Neural progenitor cell (in vitro differentiated cells): ENCODE measurements around the gene EXOSC5. TPM values are rescaled to one million over a fixed set of nuclear protein-coding genes. Genes with fewer than 3 reads are reported as not detected.

Source experiments
- DNase-seq: peaks from one replicate; pipeline ENCODE4 v3.0.0-alpha.2; 2016; ENCODE audit warnings: low spot score
- H2AFZ ChIP-seq: fragments of 200-600 bp; sonication (generic); replicated peaks from 2 replicates; pipeline ENCODE4 v1.6.1; 2016; ENCODE audit warnings: antibody characterized with exemption
- H3F3A ChIP-seq: fragments of 200-600 bp; sonication (generic); 2 replicates; pipeline ENCODE4 v1.6.1; 2016; ENCODE audit warnings: antibody characterized with exemption, low read depth
- H3K27ac ChIP-seq: fragments of 200-600 bp; sonication (generic); 2 replicates; pipeline ENCODE4 v1.5.1; 2016; ENCODE audit warnings: mild to moderate bottlenecking
- H3K27me3 ChIP-seq: fragments of 200-600 bp; sonication (generic); 2 replicates; pipeline ENCODE4 v1.6.1; 2016; ENCODE audit warnings: mild to moderate bottlenecking, moderate library complexity
- H3K36me3 ChIP-seq: fragments of 200-600 bp; sonication (generic); 2 replicates; pipeline ENCODE4 v1.5.1; 2016
- H3K4me1 ChIP-seq: fragments of 200-600 bp; sonication (generic); 2 replicates; pipeline ENCODE4 v1.6.1; 2016; ENCODE audit warnings: mixed run types
- H3K4me2 ChIP-seq: fragments of 200-600 bp; sonication (generic); 2 replicates; pipeline ENCODE4 v1.6.1; 2016
- H3K4me3 ChIP-seq: fragments of 200-600 bp; sonication (generic); 2 replicates; pipeline ENCODE4 v1.5.1; 2016
- H3K79me2 ChIP-seq: fragments of 200-600 bp; sonication (generic); 2 replicates; pipeline ENCODE4 v1.6.1; 2016; ENCODE audit warnings: low read depth
- H3K9ac ChIP-seq: fragments of 200-600 bp; sonication (generic); 2 replicates; pipeline ENCODE4 v1.6.1; 2016
- H3K9me3 ChIP-seq: fragments of 200-600 bp; sonication (generic); 2 replicates; pipeline ENCODE4 v1.5.1; 2016; ENCODE audit warnings: low read depth
- H4K20me1 ChIP-seq: fragments of 200-600 bp; sonication (generic); 2 replicates; pipeline ENCODE4 v1.6.1; 2016; ENCODE audit warnings: low read depth
- H3K27ac Mint-ChIP-seq: 3 replicates; pipeline ENCODE4 v1.8.0; 2021; ENCODE audit warnings: mixed read lengths
- H3K27me3 Mint-ChIP-seq: 2 replicates; pipeline ENCODE4 v1.8.0; 2022; ENCODE audit warnings: low read depth, mild to moderate bottlenecking, inconsistent platforms, moderate library complexity, mixed read lengths; ENCODE audit not compliant: insufficient read depth
- H3K36me3 Mint-ChIP-seq: 3 replicates; pipeline ENCODE4 v1.8.0; 2021; ENCODE audit warnings: mixed read lengths
- H3K4me1 Mint-ChIP-seq: 3 replicates; pipeline ENCODE4 v1.8.0; 2021; ENCODE audit warnings: mixed read lengths
- H3K4me3 Mint-ChIP-seq: 3 replicates; pipeline ENCODE4 v1.8.0; 2021; ENCODE audit warnings: mild to moderate bottlenecking, moderate library complexity, mixed read lengths
- H3K9me3 Mint-ChIP-seq: 3 replicates; pipeline ENCODE4 v1.8.0; 2020; ENCODE audit warnings: mixed read lengths
- EZH2 ChIP-seq: fragments of 200-600 bp; sonication (generic); IDR thresholded peaks from 2 replicates; pipeline ENCODE4 v1.6.1; 2017; ENCODE audit warnings: antibody characterized with exemption, mild to moderate bottlenecking, moderate library complexity
- EZH2phosphoT487 ChIP-seq: fragments of 200-600 bp; sonication (generic); IDR thresholded peaks from 2 replicates; pipeline ENCODE4 v1.6.1; 2017; ENCODE audit warnings: antibody characterized with exemption
- total RNA-seq: library from RNA; depleted of rRNA; stranded (reverse); fragments of >200 nt; gene quantifications from 2 replicates; pipeline ENCODE4 v1.2.3, GENCODE V29; 2015; ENCODE audit warnings: low replicate concordance
- TF ChIP-seq, protein P1 (sequence below): fragments of 200-600 bp; sonication (generic); IDR thresholded peaks from 2 replicates; pipeline ENCODE4 v1.5.1; 2017; ENCODE audit warnings: antibody characterized with exemption, mild to moderate bottlenecking

The EXOSC5 gene
- total RNA-seq, 1 donor from 2014 or later, result 10.3 TPM

DNA sequence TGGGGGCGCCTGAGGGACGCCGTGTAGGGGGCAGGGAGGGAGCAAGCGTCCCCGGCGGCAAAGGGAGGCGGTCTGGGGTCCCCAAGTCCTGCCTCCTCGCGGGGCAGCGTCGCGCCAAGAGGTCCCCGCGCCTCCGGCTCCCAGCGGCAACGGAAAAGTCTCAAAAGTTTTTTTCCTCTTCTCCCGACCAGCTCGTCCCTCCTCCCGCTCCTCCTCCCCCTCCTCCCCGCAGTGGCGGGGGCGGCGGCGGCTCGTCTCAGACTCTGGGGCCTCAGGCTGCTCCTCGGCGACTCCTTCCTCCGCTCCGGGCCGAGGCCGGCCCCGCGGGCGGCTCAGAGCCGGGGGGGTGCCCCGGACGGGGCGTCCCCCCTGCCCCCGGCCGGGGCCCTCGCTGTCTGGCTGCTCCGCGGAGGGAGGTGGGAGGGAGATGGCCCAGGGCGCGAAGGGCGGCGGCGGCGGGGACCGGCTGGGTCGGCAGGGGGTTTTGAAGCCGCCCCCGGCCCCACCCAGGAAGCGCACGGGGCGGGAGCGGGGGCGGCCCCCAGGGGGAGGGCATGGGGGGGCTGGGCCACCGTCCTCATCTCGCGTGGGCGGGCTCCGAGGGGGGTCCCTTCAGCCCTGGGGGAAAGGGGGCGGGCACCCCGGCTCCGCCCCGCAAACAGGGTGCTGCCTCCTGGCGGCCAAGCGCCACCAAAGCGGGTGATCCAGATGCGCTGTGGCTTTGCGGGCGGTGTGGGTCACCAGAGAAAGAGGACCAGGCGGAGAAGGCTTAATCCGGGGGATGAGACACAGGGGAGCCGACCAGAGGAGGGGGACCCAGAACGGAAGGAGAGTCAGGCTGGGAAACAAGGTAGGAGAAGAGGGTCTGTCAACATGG is 43.5 kb downstream of the EXOSC5 start, which contains the start of gene TGFB1:
Gene TGFB1, minus strand, starts transcription at position 457 of the 877 bp plus-strand sequence. CDS start 878 bp downstream, outside the sequence.
- H3K4me1 Mint-ChIP-seq, result peaks cover 19% of the 10 kb centered on the region
- Histone ChIP-seq H3K27ac (no peak within 1 kb of the TSS), H3K79me2 (no peaks in the 10 kb centered on the region), H3K9me3 (no peaks in the 10 kb centered on the region), H3K9ac (no peak within 1 kb of the TSS), H3K27me3 (peaks cover 53% of the 10 kb centered on the region), H3F3A (peaks cover 13% of the 10 kb centered on the region), H3K4me2 (peak within 1 kb of the TSS; percentile 86), H2AFZ (peak within 1 kb of the TSS; percentile 84), H3K36me3 (no peaks in the 10 kb centered on the region), H4K20me1 (peaks cover 12% of the 10 kb centered on the region), H3K4me1 (peaks cover 9% of the 10 kb centered on the region), H3K4me3 (peak within 1 kb of the TSS; percentile 67)
- DNase-seq, result peak; percentile 85
- peak within 1 kb of the TSS; percentile 6 for H3K27ac Mint-ChIP-seq
- no peaks in the 10 kb centered on the region for H3K9me3 Mint-ChIP-seq
- no peaks in the 10 kb centered on the region for H3K36me3 Mint-ChIP-seq
- H3K4me3 Mint-ChIP-seq, result peak within 1 kb of the TSS; percentile 87
- TF ChIP-seq, protein P1, sequence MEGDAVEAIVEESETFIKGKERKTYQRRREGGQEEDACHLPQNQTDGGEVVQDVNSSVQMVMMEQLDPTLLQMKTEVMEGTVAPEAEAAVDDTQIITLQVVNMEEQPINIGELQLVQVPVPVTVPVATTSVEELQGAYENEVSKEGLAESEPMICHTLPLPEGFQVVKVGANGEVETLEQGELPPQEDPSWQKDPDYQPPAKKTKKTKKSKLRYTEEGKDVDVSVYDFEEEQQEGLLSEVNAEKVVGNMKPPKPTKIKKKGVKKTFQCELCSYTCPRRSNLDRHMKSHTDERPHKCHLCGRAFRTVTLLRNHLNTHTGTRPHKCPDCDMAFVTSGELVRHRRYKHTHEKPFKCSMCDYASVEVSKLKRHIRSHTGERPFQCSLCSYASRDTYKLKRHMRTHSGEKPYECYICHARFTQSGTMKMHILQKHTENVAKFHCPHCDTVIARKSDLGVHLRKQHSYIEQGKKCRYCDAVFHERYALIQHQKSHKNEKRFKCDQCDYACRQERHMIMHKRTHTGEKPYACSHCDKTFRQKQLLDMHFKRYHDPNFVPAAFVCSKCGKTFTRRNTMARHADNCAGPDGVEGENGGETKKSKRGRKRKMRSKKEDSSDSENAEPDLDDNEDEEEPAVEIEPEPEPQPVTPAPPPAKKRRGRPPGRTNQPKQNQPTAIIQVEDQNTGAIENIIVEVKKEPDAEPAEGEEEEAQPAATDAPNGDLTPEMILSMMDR, result peak; percentile 85
- TF ChIP-seq EZH2phosphoT487, result no peak
- peak; percentile 2 for TF ChIP-seq EZH2
- peaks cover 38% of the 10 kb centered on the region for H3K27me3 Mint-ChIP-seq

DNA sequence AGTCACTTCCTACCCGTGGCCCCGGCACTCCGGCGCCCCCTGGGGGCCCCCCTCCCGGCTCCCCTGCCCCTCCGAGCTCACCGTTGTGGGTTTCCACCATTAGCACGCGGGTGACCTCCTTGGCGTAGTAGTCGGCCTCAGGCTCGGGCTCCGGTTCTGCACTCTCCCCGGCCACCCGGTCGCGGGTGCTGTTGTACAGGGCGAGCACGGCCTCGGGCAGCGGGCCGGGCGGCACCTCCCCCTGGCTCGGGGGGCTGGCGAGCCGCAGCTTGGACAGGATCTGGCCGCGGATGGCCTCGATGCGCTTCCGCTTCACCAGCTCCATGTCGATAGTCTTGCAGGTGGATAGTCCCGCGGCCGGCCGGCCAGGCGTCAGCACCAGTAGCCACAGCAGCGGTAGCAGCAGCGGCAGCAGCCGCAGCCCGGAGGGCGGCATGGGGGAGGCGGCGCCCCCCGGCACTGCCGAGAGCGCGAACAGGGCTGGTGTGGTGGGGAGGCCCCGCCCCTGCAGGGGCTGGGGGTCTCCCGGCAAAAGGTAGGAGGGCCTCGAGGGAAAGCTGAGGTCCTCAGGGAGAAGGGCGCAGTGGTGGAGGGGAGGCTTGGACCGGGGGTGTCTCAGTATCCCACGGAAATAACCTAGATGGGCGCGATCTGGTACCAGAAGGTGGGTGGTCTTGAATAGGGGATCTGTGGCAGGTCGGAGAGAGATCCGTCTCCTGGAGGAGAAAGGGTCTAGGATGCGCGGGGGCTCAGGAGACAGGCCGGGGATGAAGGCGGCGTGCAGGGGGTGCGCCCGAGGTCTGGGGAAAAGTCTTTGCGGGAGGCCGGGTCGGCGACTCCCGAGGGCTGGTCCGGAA is 44.3 kb downstream of the EXOSC5 start:
- no peak overlapping the region for H3K9ac ChIP-seq
- peak; percentile 81 for DNase-seq
- H4K20me1 ChIP-seq, result peaks cover 12% of the 10 kb centered on the region
- peak overlapping the region; percentile 86 for H3K4me2 ChIP-seq
- H3K4me1 Mint-ChIP-seq, result peaks cover 19% of the 10 kb centered on the region
- H3K9me3 Mint-ChIP-seq, result no peaks in the 10 kb centered on the region
- no peaks in the 10 kb centered on the region for H3K9me3 ChIP-seq
- no peak overlapping the region for H3K27ac ChIP-seq
- peak overlapping the region; percentile 84 for H2AFZ ChIP-seq
- peak overlapping the region; percentile 6 for H3K27ac Mint-ChIP-seq
- no peaks in the 10 kb centered on the region for H3K79me2 ChIP-seq
- H3K4me3 ChIP-seq, result peak overlapping the region; percentile 67
- TF ChIP-seq EZH2phosphoT487 (peak; percentile 84), EZH2 (peak; percentile 77)
- TF ChIP-seq, protein P1, result peak; percentile 63
- H3F3A ChIP-seq, result peaks cover 13% of the 10 kb centered on the region
- H3K36me3 ChIP-seq, result no peaks in the 10 kb centered on the region
- peaks cover 9% of the 10 kb centered on the region for H3K4me1 ChIP-seq
- peak overlapping the region; percentile 87 for H3K4me3 Mint-ChIP-seq
- peaks cover 38% of the 10 kb centered on the region for H3K27me3 Mint-ChIP-seq
- peaks cover 1% of the 10 kb centered on the region for H3K36me3 Mint-ChIP-seq
- H3K27me3 ChIP-seq, result peaks cover 53% of the 10 kb centered on the region

DNA sequence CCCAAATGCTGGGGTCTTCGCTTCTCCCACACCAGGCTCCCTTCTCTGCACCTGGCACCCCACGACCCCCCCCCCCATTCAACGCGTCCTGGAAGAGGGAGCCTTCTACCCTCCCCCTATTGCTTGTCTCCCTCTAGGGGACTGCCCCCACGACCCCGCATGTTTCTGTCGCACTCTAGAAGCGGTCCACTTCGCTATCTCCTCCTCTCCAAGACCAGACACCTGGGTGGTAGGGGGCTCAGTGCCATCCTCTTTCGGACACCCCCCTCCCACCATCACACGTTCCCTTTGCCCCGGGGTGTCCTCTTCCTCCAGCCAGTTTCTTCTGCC is 44.9 kb downstream of the EXOSC5 start:
- Histone ChIP-seq H3K27me3 (peaks cover 53% of the 10 kb centered on the region), H3K9me3 (no peaks in the 10 kb centered on the region), H3K4me3 (peak overlapping the region; percentile 67), H3K4me1 (peaks cover 9% of the 10 kb centered on the region), H4K20me1 (peaks cover 12% of the 10 kb centered on the region), H3K4me2 (peak overlapping the region; percentile 86), H3F3A (peaks cover 13% of the 10 kb centered on the region), H3K27ac (no peak overlapping the region), H3K79me2 (no peaks in the 10 kb centered on the region), H3K36me3 (no peaks in the 10 kb centered on the region), H3K9ac (no peak overlapping the region), H2AFZ (peak overlapping the region; percentile 84)
- peak overlapping the region; percentile 87 for H3K4me3 Mint-ChIP-seq
- peaks cover 1% of the 10 kb centered on the region for H3K36me3 Mint-ChIP-seq
- no peak for TF ChIP-seq EZH2
- TF ChIP-seq EZH2phosphoT487, result no peak
- TF ChIP-seq, protein P1, result no peak
- peaks cover 19% of the 10 kb centered on the region for H3K4me1 Mint-ChIP-seq
- no peak for DNase-seq
- H3K27me3 Mint-ChIP-seq, result peaks cover 38% of the 10 kb centered on the region
- H3K9me3 Mint-ChIP-seq, result no peaks in the 10 kb centered on the region
- H3K27ac Mint-ChIP-seq, result no peak overlapping the region
